HL-60/S4 treated with retinoic acid at 250 ng/mL for 4 days and 3 days (cell line): Measurements from ENCODE around the gene COL20A1.

ENCODE experiments used
- in situ Hi-C: fragments of 300-500 bp; cut with MboI; formaldehyde crosslinking; loops from 2 replicates; pipeline ENCODE4 v1.7.0; 2022; ENCODE audit warnings: low sequenced_read_pairs

The COL20A1 gene

GRCh38 chr20:63359164-63359934 is 66.4 kb downstream of the COL20A1 start:
- in situ Hi-C loops, result no loop called here

- in situ Hi-C loops, result no loop called here
These were observed 67.2 kb downstream of the COL20A1 start for GRCh38 chr20:63359937-63360849.

DNA sequence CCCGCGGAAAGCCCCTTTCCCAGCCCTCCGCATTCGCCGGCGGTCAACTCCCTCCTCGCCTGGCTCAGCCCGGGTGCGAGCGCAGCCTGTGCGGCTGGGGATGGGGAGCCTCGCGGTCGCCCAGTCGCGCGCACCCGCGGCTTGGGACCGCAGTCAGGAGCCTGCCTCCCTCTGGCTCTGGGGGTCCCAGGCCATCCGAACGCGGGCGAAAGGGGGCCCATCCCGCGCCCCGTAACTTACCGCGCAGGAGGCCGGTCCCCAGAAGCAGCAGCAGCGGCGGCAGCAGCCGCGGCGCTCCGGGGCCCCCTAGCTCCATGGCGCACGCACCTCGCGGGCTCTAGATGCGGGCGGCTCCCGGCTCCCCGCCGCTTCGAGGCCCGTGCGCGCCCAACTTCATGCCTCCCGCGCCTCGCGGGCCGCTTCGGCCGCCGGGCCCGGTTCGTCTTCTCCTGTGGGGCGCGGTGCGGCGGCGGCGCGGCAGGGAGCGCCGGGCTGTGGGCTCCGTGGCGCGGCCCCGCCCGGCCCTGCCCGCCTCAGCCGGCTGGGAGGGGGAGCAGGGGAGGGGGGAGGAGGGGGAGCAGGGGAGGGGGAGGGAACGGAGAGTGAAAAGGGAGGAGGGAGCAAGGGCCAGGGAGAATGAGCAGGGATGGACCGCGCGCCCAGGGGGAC is 68.0 kb downstream of the COL20A1 start, which contains the start of gene CHRNA4:
CHRNA4 (minus strand) TSS at position 500 of the 669 bp plus-strand sequence; CDS start at position 316, 184 bp downstream.
- in situ Hi-C loops, result no loop called here

DNA sequence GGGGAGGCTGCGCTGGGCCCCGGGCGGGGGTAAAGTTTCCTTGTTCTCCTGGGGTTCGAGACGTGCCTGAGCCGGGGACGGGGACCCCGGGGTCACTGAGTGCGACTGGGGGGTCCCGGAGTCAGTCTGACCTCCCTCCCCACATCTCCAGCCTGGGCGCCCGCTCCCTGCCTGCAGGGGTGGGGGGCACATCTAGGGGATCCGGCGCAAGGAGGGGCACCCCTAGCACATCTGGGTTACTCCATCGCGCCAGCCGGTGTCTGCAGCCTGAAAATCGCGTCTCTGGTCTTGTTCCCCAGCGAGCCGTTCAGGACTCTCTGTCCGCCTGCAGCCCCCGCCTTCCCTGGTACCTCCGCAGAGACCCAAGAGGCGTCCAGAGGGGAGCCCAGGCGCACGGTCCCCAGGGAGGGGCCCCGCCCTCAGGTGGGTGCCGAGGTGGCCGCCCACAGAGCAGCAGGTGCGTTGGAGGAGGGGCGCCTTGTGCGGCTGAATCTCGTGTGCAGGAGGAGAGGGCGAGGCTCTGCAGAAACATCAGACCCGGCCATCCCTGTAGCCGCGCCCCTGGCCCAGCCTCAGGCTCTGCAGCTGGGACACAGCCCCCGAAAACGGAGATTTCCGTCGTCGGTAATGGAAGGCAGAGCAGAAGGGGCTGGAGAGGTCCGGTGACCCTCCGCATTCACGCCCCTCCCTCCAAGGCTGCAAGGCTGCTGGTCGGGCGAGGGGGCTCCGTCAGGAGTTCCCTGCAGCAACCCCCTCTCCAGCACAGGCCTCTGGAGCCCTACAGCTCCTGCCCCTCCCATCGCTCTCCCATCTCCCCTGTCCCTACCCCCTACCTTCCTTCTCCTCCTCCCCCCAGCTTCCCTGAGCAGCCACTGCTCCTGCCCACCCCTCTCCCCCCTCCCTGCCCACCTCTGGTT is 68.8 kb downstream of the COL20A1 start:
- in situ Hi-C loops, result no loop called here

- in situ Hi-C loops, result no loop called here
These were observed 69.5 kb downstream of the COL20A1 start for GRCh38 chr20:63362436-63363009.

DNA sequence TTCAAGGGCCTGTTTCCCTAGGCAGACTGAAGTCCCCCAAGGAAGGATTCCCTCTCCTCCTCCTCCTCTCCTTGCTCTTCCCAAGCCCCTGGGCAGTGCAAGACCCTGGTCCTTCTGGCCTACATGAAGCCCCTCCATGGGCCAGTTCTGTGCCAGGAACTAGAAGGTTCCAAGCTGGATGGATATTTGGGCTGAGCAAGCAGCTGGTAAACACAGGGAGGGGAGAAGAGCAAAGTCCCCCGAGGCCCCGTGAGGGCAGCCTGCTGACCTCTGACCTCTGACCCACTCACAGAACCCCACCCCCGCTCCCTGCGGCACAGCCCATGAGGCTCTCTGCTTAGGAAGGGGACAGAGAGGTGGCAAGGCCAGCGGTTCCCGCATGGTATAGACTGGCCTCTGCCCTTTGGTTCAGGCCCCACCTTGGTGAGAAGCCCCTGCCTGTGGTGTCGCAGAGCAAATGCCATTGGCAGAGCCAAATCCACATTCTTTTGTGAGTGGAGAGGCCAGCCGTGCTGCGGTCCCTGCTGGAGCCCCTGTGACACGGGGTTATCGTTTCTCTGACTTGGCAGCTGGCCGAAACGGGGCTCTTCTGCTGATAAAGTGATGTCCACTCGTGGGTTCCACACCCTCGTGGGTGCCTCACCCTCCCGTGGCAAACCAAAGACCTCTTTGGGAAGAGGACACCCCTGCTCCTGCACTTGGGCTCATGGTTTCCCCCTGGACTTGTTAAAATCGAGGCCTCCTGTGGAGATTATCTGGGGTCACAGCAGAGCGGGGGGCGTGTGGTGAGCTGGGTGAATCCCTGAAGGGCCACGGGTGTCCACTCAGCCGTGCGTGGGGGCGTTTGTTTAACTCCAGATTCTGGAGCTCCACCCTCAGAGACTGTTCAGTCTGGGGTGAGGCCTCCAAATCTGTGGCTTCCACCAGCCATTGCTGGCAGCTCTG is 70.3 kb downstream of the COL20A1 start:
- in situ Hi-C loops, result no loop called here

DNA sequence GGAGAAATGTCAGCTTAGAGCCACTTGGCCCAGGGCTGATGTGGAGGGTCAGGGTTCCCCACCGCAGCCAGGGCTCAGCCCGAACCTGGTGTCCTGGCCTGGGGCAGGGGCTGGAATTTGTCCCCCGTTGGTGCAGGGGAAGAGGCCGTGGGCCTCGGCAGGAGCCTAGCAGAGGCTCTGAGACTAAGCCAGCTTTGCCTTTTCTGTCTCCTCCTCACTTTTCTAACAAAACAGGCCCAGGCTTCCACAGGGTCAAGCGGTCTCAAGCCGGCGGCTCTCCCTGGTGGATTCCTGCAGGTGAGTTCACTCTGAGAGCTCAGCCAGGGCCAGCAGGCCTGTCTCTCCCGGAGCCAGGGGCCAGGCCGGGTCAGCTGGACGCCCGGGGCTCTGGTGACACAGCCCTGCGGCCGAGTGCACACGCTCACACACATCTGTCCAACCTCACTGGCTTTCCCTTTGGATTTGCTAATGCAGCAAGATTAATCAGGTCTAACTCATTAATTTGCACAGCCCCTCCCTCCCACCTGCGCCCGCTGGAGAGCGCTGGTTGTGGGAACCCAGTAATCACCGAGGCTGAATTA is 71.1 kb downstream of the COL20A1 start:
- in situ Hi-C loops, result no loop called here

GRCh38 chr20:63364801-63365585 is 72.0 kb downstream of the COL20A1 start:
- in situ Hi-C loops, result no loop called here

GRCh38 chr20:63365601-63366389 is 72.8 kb downstream of the COL20A1 start:
- in situ Hi-C loops, result no loop called here

GRCh38 chr20:63366390-63367365 is 73.7 kb downstream of the COL20A1 start:
- in situ Hi-C loops, result no loop called here

DNA sequence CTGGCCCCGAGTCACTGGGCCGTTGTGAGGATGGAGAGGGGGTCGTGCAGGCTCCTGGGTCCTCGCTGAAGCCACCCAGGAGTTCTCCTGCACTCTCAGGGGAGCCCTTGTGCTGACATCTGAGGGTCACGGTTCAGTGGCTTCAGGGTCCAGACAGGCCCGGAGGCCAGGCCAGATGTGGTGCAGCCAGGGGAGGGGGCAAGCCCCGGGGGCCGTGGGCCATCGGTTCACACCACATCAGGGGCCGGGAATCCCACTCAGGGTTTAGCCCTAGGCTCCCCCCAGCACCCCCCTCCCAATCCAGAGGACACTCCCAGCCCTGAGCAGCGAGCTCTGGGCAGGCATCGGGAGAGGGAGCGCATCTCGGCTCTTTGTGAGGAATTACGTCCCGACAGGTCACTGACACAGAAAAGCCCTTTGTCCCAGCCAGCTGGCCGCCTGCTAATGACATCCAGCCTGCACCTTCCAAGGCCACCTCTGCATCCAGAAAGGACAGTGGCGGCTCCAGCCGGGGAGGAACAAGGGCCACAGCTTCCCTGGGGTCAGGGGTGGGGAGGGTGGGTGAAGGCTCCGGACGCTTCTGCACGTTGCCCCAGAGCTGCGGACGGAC is 74.6 kb downstream of the COL20A1 start:
- in situ Hi-C loops, result no loop called here

DNA sequence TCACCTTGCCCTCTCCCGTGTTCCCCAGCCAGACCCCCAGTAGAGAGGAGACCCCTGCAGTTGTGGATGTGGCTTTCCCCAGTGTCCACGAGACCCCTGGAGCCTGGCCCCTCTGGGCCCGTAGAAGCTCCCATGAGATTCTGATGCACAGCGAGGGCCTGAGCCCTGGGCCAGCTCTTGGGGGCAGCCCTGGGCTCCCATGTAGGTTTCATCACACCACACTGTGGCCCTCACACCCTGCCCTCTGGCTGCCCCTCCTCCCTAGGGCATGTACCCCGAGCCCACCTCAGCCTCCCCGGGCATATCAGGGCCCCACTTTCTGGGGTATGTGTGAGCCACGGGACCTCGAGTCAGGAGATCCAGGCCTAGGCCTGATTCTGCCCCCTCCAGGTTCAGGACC is 75.2 kb downstream of the COL20A1 start:
- in situ Hi-C loops, result no loop called here

- in situ Hi-C loops, result no loop called here
These were observed 76.1 kb downstream of the COL20A1 start for GRCh38 chr20:63369024-63369530.

GRCh38 chr20:63369724-63370617 is 77.0 kb downstream of the COL20A1 start:
- in situ Hi-C loops, result no loop called here
